GM18511 (cell line): Measurements from ENCODE around the gene IGF2R.
"Not testable (repeated sequence)": the region's sequence is repeated elsewhere in the genome, so short reads cannot be mapped to it uniquely, and the experiment has no call there.

ENCODE experiments used
- ATAC-seq: cut with Tn5 transposase; IDR thresholded peaks from one replicate; pipeline ENCODE4 v1.9.1; 2021; ENCODE audit warnings: mild to moderate bottlenecking, moderate library complexity; ENCODE audit not compliant: unreplicated experiment

The IGF2R gene

DNA sequence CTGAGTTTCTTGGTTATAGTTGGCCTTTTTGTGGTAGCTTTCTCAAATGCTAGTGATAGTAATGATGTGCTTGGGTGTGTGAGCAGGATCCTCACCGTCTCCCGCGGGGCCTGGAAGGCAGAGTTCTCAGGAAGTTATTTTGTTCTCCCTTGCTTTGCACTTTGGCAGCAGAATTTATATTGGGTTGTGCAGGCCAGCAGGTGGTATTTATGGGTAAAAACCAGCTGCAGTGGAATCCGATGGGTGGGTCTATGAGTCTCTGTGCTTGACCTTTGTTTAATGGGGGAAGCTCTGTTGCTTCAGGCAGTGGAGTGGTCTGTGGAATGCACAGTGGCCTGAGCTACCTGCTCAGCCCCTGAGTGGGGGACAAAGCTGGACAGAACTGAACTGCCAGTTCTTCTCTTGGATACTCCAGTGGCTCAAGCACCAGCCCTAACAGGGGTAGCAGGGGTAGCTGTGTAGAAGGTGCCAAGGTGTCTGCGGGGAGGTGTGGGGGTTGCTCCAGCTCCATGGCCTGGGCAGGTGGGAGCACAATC lies 27.3 kb downstream of the IGF2R start:
- no peak for ATAC-seq

GRCh38 chr6:159996626-159997497 lies 28.0 kb downstream of the IGF2R start:
- no peak for ATAC-seq

DNA sequence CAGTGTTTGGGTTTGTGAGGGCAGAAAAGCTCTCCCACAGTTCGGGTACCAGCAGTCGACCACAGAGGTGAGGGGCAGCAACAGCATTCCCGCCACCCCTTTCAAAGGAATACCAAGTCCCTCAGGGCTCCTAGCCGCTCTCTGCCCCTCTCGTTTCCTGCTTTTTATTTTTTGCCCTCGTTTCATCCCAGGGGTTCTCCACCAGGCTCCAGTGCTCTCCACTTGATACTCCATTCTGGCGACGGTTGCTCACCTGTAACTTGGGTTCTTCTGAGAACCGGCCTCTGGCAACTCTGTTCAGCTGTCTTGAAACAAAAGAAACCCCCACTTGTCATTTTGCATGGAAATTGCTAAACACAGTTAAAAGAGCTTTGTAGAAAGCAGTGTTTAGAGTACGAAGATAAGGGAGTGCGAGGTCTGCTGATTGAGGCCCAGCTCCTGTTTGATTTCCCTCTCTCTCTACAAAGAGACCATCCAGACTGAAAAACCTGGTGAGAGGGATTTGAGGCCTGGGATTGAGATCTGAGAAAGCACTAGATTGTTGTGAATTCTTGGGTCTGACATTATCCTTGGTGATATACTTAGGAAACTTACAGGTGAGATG lies 28.7 kb downstream of the IGF2R start:
- no peak for ATAC-seq

DNA sequence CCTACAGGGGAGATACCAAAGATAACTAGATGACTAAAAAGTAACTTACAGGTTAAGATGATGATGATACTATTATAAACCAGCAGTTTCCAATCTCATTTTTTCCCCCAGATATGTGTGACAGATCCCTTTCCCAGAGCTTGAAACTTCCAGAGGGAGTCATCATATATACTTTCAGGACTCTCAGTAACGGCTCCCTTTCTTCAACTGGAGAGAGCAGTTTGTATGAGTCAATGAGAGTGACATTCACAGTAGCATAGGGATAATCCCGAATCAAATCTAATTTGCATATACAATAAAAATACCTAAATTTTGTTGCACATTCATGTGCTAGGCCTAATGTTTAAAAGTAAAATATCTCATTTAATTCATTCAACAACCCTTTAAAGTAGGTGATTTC lies 29.7 kb downstream of the IGF2R start:
- ATAC-seq = no peak

DNA sequence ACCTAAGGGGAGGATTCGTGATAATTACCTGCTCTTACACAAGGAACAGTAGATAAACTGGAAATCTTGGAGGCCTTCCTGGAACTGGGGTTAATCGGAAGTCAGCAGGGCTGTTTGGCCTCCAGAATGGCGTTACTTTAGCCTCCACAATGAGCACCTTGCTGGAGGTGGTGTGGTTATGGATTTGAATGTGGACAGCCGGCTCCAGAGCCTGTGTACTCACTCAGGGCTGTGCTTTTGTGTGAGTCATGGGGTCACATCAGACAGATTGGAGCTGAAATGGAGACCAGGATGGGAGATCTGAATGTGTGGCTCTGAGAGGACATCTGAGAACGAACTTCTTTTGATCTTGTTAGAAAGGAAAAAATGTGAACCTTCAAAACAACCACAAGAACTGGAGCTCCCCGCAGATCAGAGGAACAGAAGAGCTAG lies 30.4 kb downstream of the IGF2R start:
- ATAC-seq = no peak

DNA sequence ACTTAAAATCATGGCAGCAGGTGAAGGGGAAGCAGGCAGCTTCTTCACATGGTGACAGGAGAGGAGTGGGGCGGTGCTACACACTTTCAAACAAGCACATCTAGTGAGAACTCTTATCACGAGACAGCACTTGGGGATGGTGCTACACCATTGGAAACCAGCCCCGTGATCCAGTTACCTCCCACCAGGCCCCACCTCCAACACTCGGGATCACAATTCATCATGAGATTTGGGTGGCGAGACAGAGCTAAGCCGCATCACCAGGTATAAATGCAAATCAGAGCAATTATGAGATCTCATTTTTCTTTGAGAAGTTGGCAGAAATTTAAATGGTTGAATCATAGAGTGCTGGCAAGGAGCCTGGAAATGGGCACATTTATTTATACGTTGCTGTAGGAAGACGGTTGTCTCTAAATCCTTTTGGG lies 31.4 kb downstream of the IGF2R start:
- ATAC-seq = no peak

GRCh38 chr6:160000893-160001427 lies 32.1 kb downstream of the IGF2R start:
- not testable (repeated sequence) for ATAC-seq

GRCh38 chr6:160002882-160003281 lies 34.0 kb downstream of the IGF2R start:
- no peak for ATAC-seq

GRCh38 chr6:160004018-160004417 lies 35.1 kb downstream of the IGF2R start:
- ATAC-seq = no peak

- ATAC-seq = no peak
These were observed 35.7 kb downstream of the IGF2R start for GRCh38 chr6:160004419-160005175.

DNA sequence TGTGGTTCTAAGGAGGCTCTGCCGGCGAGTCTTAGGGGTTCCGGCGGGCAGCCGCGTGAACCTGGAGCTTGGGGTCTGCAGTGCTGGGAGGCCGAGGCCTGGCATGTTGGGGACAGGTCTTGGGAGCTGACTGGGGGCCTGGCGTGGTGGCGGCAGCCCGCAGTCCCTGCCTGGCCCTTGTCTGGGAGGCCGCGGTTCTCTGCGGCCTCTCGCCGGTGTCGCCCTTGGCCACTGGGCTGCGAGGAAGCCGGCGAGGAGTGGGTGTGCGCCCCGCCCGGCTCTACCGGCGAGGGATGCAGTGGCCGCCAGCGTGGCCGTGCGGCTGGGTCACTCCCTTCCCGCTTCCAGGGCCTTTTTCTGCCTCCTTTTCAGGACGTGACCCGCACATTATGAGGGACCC lies 36.3 kb downstream of the IGF2R start:
- ATAC-seq = no peak

DNA sequence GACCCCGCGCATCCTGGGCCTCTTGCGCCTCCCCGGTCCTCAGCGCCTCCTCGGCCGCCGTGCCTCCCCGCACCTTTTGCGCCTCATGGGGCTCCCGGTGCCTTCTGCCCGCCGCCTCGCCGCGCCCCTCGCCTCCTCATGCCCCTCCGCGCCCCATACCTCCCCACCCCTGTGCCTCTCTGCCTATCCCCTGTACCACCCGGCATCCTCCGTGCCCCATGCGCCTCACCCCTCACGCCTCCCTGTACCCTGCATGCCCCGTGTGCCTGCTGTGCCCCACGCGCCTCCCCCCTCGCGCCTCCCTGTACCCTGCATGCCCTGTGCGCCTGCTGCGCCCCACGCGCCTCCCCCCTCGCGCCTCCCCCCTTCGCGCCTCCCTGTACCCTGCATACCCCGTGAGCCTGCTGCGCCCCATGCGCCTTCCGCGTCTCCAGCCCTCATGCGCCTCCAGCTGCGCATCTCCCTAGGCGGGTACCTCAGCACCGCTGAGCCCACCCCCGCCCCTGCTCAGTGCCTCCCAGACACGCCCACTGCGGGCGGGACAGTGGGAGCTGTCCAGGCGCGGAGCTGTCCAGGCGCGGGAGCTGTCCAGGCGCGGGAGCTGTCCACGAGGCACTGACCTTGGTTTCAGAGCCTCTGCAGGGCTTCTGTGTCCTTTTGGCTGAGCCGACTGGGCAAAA lies 37.1 kb downstream of the IGF2R start:
- no peak for ATAC-seq

- ATAC-seq = no peak
These were observed 38.3 kb downstream of the IGF2R start for GRCh38 chr6:160007145-160007544.

DNA sequence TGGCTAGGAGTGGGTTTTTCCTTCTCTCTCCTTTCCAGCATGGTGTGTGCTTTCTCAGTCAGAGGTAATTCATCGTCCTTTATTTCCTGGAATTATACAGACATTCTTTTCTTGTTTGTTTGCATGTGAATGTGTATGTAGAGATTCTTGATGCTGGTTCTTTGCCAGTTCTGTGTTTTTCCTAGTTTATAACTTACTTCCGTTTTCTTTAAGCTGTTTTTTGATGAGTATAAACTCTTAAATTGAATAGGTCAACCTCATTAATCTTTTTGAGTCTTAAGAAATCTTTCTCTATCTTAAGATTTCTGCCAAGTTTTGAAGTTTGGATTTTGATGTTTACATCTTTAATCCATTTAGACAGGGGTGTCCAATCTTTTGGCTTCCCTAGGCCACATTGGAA lies 38.7 kb downstream of the IGF2R start:
- no peak for ATAC-seq

DNA sequence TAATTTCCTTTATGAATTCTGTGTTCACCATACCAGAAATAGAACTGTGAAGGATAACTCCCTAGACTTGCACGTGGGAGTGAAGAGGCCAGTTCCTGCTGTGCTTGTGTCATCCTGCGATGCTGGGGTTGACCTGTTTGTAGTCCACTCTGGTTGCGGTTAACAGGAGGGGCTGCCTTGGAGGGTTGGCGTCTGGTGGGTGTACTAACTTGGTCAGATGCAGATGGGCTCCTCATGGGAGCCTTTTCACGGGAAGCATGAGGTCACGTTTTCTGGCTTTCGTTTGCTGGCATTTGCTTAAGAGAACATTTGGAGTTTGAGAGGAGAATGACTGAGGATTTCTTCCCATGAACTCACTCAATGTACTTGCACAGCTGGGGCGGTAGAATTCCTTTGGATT lies 41.2 kb downstream of the IGF2R start:
- no peak for ATAC-seq

DNA sequence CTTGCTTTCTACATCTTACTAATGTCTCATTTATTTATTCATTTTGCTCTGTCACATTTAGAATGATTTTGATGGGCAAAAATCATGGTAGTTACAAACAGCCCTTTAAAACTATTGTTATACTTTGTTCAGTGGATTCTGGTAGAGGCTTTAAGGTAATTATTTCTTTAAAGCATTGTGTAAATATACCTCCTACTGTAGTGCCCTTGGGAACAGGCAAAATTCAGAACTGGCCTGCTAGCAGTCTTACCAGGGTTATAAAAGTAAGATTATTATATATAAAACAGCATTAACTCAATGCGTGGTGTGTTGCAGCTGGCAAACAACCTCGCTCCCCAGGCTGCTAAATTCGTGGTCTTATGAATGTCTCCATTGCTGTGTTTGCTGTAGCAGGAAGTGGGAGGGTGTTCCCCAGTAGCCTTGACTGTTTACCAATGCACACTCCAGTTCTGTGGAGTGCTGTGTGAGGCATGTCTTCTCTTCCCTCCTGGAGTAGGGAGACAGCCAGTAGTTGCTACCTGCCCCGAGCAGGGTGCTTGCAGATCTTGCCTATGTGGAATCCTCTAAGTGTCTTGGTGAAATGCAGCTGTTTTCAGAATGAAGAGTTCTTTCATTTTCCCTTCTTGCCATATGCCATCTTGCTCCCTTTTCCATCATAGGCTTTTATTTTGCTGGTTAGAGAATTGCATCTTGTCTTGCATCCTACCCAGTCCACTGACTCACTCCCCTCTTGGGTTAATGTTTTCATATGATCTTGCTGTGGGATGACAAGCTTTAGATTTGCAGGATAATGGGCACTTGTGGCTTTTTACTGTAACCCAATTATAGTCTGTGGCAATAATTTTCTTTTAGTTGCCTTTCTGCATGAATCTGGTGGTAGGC lies 45.3 kb downstream of the IGF2R start:
- no peak for ATAC-seq

GRCh38 chr6:160014869-160015182 lies 45.9 kb downstream of the IGF2R start:
- ATAC-seq = no peak

DNA sequence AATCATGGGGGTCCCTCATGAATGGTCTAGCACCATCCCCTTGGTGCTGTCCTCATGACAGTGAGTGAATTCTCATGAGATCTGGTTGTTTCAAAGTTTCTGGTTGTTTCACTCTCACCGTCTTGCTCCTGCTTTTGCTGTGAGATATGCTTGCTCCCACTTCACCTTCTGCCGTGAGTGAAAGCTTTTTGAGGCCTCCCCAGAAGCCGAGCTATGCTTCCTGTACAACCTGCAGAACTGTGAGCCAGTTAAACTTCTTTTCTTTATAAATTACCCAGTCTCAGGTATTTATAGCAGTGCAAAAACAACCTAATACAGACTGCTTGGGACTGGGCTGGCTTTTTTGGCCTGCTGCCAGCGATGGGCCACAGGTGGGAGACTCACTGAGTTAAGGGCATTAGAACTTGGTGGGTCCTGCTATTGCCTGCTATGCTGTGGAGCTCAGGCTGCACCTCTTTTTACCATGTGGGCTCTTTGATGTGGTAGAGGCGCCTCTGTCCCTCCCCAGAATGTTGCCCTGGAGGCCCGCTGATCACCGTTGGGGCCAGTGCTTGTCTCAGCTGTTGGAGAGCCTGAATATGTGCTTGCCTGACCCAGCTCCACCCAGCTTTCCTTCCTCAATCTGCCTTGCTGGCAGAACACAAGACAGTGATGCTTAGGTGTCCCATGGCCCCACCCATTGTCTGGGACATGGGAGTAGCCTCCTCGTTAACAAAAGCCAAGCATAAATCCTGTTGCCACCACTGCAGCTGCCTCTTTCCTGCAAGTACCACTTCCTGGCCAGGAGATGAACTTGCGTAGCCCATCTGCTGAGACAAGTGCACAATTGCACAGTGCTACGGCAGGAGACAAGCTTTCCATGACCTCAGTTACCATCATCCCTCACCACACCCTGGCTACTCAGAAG lies 47.1 kb downstream of the IGF2R start:
- ATAC-seq = no peak

DNA sequence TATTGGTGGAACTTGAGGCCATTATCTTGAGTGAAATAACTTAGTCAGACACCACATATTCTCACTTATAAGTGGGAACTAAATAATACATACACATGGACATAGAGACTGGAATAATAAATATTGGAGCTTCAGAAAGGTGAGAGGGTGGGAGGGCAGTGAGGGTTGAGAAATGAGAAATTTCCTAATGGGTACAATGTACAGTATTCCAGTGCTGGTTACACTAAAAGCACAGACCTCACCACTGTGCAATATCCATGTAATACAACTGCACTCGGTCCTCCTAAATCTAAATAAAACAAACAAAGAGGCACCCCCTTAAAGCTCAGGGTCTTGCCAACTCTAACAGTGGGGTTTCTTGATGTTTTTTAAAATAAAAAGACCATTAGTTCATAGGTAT lies 53.2 kb downstream of the IGF2R start:
- no peak for ATAC-seq
